Naive B cell (primary cell): ENCODE data around the gene CD79B. TPM values are rescaled to one million over a fixed set of nuclear protein-coding genes. Genes with fewer than 3 reads are reported as not detected.
"Not testable (repeated sequence)": the region's sequence is repeated elsewhere in the genome, so short reads cannot be mapped to it uniquely, and the experiment has no call there.

ENCODE experiments used
- ATAC-seq, 2 donors: fragments of 150-1000 bp; cut with Tn5 transposase; 2 replicates each; pipeline ENCODE4 v1.10.0; 2021; ENCODE audit warnings: low read depth in 2 of 2, mild to moderate bottlenecking in 2 of 2, moderate library complexity in 2 of 2
- DNase-seq: peaks from one replicate; pipeline ENCODE4 v3.0.0; 2022
- H3K27ac Mint-ChIP-seq, 6 donors: one replicate each; pipeline ENCODE4 v1.8.0; 2020 to 2022; ENCODE audit warnings: mild to moderate bottlenecking in 6 of 6, mixed read lengths in 6 of 6, moderate library complexity in 5 of 6, inconsistent platforms in 2 of 6
- H3K27me3 Mint-ChIP-seq, 3 donors: one replicate each; pipeline ENCODE4 v1.8.0; 2021 to 2022; ENCODE audit warnings: mixed read lengths in 3 of 3, mild to moderate bottlenecking in 1 of 3
- H3K36me3 Mint-ChIP-seq, 2 donors: one replicate each; pipeline ENCODE4 v1.8.0; 2020 to 2022; ENCODE audit warnings: mixed read lengths in 2 of 2, inconsistent platforms in 1 of 2, mild to moderate bottlenecking in 1 of 2
- H3K4me1 Mint-ChIP-seq, 3 donors: one replicate each; pipeline ENCODE4 v1.8.0; 2020 to 2022; ENCODE audit warnings: mixed read lengths in 3 of 3, inconsistent platforms in 1 of 3, mild to moderate bottlenecking in 1 of 3, moderate library complexity in 1 of 3
- H3K4me3 Mint-ChIP-seq, 8 donors: one replicate each; pipeline ENCODE4 v1.8.0; 2020 to 2022; ENCODE audit warnings: mild to moderate bottlenecking in 8 of 8, mixed read lengths in 8 of 8, moderate library complexity in 8 of 8, inconsistent platforms in 2 of 8
- H3K9me3 Mint-ChIP-seq, 7 donors: one replicate each; pipeline ENCODE4 v1.8.0; 2020 to 2022; ENCODE audit warnings: mixed read lengths in 7 of 7, mild to moderate bottlenecking in 5 of 7, inconsistent platforms in 2 of 7, moderate library complexity in 1 of 7
- polyA plus RNA-seq, 6 donors: library from polyadenylated mRNA; unstranded; fragments of 300-500 nt; fragmentation: Illumina TruSeq; gene quantifications; one replicate each; pipeline ENCODE4 v1.2.3, GENCODE V29; 2021; ENCODE audit warnings: low read depth in 6 of 6

CD79B gene
- polyA plus RNA-seq, 6 donors from 2014 or later: 2,263 to 2,851 (median 2,433) TPM

DNA sequence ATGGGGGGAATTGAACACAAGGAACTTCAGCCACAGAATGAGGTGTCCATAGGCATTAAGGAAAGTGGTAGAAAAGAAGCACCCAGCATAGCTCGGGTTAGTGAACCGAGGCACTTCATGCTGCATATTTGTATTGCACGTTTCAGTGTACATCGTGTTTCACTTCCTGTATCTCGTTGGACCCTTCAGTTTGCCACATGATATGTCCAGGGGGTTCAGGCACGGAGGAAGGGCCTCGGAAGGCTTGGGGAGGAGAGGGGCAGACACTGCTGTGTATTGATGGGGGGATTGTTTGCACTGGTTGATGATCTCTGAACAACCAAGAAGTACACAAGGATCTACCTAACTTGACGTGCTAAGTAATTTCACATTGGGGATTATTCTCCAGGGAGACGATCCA lies 9.7 kb downstream of the CD79B start:
- peak overlapping the region; percentile 93 to 100 (median 96) for H3K27ac Mint-ChIP-seq
- peak overlapping the region; percentile 69 to 92 (median 78) for H3K4me3 Mint-ChIP-seq
- not testable (repeated sequence) for H3K36me3 Mint-ChIP-seq, H3K9me3 Mint-ChIP-seq, H3K27me3 Mint-ChIP-seq
- H3K4me1 Mint-ChIP-seq: peaks cover 36 to 92% (median 83%) of the 10 kb centered on the region in 3 donors
- DNase-seq: peak; percentile 80
- peak; percentile 73 for ATAC-seq

DNA sequence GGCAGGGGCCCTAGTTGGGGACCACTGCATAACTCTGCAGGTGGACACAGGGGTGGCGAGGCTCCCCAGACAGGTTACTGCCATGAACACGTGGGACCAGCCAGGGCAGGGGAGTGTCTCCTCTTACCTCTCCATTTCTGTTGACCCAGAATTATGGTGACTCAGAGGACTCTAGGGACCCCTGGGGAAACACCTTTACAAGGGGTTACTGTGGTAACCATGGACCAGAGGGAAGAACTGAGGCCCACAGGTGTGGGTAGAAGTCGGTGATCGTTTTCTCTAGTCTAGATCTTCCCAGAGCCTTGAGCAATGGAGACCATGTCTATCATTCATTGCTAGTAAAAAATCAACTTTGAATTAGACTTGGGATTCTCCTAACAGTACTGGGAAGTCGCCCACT lies 11.4 kb downstream of the CD79B start:
- peak; percentile 49 for DNase-seq
- ATAC-seq, H3K36me3 Mint-ChIP-seq, H3K9me3 Mint-ChIP-seq, H3K27me3 Mint-ChIP-seq: not testable (repeated sequence)
- H3K4me1 Mint-ChIP-seq: peaks cover 43 to 92% (median 82%) of the 10 kb centered on the region in 3 donors
- peak overlapping the region in 7 of 8 donors; percentile 22 to 77 (median 45) for H3K4me3 Mint-ChIP-seq
- peak overlapping the region; percentile 44 to 91 (median 62) for H3K27ac Mint-ChIP-seq

DNA sequence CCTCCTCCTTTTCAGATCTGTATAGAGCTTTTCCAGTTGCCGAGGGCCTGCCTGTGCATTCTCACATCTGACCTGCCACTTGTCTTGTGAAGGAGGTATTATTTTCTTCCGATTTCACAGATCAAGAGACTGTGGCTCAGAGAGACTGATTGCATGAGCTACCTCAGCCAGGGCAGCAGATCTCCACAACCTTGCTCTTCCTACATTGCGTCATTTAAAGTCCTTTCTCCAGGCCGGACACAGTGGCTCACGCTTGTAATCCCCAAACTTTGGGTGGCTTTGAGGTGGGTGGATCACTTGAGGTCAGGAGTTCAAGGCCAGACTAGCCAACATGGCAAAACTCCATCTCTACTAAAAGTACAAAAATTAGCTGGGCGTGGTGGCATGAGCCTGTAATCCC lies 12.1 kb downstream of the CD79B start:
- ATAC-seq, H3K36me3 Mint-ChIP-seq, H3K27me3 Mint-ChIP-seq, H3K9me3 Mint-ChIP-seq, DNase-seq: not testable (repeated sequence)
- Mint-ChIP-seq H3K4me3 (peak overlapping the region in 7 of 8 donors; percentile 74 to 90 (median 82)), H3K27ac (peak overlapping the region; percentile 78 to 91 (median 88)), H3K4me1 (peaks cover 42 to 92% (median 81%) of the 10 kb centered on the region in 3 donors)

DNA sequence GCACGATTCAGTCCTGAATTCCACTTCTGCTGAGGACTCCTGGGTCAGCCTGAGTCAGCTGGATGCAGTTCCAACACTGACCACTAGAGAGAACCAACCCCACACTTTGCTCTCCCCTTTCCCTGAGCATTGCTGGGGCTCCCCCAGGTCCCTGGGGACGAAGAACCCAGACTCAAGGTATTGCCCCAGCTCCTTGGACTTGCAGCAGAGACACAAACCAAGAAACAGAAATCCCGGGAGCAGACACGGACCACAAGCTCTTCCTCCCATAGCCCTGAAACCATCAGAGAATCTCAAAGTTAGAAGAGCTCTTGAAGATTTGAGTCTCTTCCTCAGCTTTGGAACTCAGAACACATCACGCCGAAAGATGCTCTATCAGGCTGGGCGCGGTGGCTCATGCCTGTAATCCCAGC lies 12.8 kb downstream of the CD79B start:
- Mint-ChIP-seq H3K36me3 (no peaks in the 10 kb centered on the region), H3K4me1 (peaks cover 38 to 92% (median 80%) of the 10 kb centered on the region in 3 donors), H3K4me3 (peak overlapping the region; percentile 1 to 90 (median 80)), H3K27ac (peak overlapping the region; percentile 58 to 98 (median 92)), H3K27me3 (no peaks in the 10 kb centered on the region), H3K9me3 (no peaks in the 10 kb centered on the region)
- peak; percentile 37 to 46 for ATAC-seq
- DNase-seq: peak; percentile 83

DNA sequence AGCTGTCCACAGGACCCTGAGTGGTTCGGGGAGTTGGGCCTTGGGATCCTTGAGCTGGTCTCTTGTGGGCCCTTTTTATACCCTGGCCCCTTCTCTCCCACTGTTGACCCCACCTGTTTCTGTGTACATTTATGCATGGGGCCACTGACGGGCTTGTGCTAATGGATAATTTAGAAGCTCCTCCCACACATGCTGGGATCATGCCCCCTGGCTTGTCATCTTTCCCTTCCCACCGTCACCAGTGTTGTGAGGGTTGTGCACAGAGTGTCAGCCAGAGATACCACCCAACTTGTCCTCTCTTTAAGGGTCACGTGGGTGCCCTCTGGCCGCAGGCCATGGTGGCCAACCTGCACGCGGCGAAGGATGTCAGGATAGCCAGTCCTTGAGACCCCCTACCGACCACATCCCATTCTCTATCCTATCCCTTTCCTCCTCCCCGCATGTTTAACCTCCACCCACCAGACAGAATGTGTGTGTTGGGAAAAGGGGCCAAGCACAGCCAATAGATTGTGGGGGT lies 13.3 kb downstream of the CD79B start, which contains the start of gene GH1:
Gene GH1 (minus strand): TSS at position 51 of the 517 bp plus-strand sequence. CDS start 63 bp downstream, outside the sequence.
- Mint-ChIP-seq H3K4me3 (peak within 1 kb of the TSS; percentile 1 to 90 (median 80)), H3K4me1 (peaks cover 37 to 94% (median 82%) of the 10 kb centered on the region in 3 donors), H3K27ac (peak within 1 kb of the TSS; percentile 58 to 98 (median 92))
- H3K9me3 Mint-ChIP-seq, H3K27me3 Mint-ChIP-seq, DNase-seq, H3K36me3 Mint-ChIP-seq, ATAC-seq: not testable (repeated sequence)

DNA sequence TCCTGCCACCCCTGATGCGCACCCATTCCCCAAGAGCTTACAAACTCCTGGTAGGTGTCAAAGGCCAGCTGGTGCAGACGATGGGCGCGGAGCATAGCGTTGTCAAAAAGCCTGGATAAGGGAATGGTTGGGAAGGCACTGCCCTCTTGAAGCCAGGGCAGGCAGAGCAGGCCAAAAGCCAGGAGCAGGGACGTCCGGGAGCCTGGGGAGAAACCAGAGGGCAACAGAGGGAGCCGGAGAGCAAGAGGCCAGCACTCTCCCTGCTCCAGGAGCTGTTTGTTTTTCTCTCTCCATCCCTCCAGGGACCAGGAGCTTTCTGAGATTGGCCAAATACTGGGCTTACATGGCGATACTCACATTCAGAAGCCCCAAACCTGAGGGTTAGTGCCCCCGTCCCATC lies 13.8 kb downstream of the CD79B start:
- Mint-ChIP-seq H3K36me3 (no peaks in the 10 kb centered on the region), H3K9me3 (no peaks in the 10 kb centered on the region), H3K4me3 (no peak overlapping the region), H3K27ac (peak overlapping the region in 3 of 6 donors; percentile 54 to 88 (median 85)), H3K27me3 (no peaks in the 10 kb centered on the region), H3K4me1 (peaks cover 37 to 96% (median 83%) of the 10 kb centered on the region in 3 donors)
- no peak for ATAC-seq
- no peak for DNase-seq

DNA sequence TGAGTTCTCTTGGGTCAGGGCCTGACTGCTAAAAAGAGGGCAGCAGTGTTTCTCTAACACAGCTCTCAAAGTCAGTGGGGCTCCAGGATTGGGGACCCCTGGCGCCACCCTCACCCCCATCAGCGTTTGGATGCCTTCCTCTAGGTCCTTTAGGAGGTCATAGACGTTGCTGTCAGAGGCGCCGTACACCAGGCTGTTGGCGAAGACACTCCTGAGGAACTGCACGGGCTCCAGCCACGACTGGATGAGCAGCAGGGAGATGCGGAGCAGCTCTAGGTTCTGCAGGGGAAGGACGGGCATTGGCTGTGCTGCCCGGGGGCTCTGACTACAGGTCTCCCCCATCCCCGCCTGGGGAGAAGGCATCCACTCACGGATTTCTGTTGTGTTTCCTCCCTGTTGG lies 14.5 kb downstream of the CD79B start:
- H3K4me3 Mint-ChIP-seq: peak overlapping the region in 1 of 8 donors; percentile 22
- H3K36me3 Mint-ChIP-seq: no peaks in the 10 kb centered on the region
- peak overlapping the region in 1 of 6 donors; percentile 81 for H3K27ac Mint-ChIP-seq
- H3K9me3 Mint-ChIP-seq: no peaks in the 10 kb centered on the region
- no peaks in the 10 kb centered on the region for H3K27me3 Mint-ChIP-seq
- ATAC-seq (no peak), DNase-seq (no peak)
- H3K4me1 Mint-ChIP-seq: peaks cover 36 to 96% (median 83%) of the 10 kb centered on the region in 3 donors

DNA sequence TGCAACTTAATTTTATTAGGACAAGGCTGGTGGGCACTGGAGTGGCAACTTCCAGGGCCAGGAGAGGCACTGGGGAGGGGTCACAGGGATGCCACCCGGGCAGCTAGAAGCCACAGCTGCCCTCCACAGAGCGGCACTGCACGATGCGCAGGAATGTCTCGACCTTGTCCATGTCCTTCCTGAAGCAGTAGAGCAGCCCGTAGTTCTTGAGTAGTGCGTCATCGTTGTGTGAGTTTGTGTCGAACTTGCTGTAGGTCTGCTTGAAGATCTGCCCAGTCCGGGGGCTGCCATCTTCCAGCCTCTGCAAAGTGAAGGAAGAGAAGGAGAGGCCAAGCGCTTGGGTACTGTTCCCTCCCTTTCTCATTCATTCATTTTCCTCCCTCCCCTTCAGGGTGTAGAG lies 14.9 kb downstream of the CD79B start:
- H3K27ac Mint-ChIP-seq: peak overlapping the region in 1 of 6 donors; percentile 73
- not testable (repeated sequence) for ATAC-seq, H3K36me3 Mint-ChIP-seq, H3K9me3 Mint-ChIP-seq, H3K27me3 Mint-ChIP-seq, DNase-seq
- H3K4me3 Mint-ChIP-seq: peak overlapping the region in 1 of 8 donors; percentile 22
- peaks cover 37 to 96% (median 83%) of the 10 kb centered on the region in 3 donors for H3K4me1 Mint-ChIP-seq

DNA sequence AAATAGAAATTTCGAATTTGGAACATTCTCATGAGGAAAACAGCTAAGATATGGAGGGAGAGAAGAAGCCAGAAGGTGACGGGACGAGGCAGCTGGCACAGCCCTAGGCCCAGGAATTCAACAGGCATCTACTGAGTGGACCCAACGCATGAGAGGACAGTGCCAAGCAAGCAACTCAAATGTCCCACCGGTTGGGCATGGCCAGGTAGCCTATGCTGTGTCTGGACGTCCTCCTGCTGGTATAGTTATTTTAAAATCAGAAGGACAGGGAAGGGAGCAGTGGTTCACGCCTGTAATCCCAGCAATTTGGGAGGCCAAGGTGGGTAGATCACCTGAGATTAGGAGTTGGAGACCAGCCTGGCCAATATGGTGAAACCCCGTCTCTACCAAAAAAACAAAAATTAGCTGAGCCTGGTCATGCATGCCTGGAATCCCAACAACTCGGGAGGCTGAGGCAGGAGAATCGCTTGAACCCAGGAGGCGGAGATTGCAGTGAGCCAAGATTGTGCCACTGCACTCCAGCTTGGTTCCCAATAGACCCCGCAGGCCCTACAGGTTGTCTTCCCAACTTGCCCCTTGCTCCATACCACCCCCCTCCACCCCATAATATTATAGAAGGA lies 15.5 kb downstream of the CD79B start:
- Mint-ChIP-seq H3K9me3 (no peaks in the 10 kb centered on the region), H3K27ac (peak overlapping the region in 3 of 6 donors; percentile 3 to 62 (median 35)), H3K4me1 (peaks cover 38 to 94% (median 84%) of the 10 kb centered on the region in 3 donors), H3K27me3 (no peaks in the 10 kb centered on the region), H3K4me3 (peak overlapping the region in 5 of 8 donors; percentile 3 to 86 (median 60)), H3K36me3 (no peaks in the 10 kb centered on the region)
- ATAC-seq (no peak), DNase-seq (no peak)

DNA sequence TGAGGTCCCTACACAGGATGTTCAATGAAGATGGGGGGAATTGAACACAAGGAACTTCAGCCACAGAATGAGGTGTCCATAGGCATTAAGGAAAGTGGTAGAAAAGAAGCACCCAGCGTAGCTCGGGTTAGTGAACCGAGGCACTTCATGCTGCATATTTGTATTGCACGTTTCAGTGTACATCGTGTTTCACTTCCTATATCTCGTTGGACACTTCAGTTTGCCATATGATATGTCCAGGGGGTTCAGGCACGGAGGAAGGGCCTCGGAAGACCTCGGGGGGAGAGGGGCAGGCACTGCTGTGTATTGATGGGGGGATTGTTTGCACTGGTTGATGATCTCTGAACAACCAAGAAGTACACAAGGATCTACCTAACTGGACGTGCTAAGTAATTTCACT lies 16.4 kb downstream of the CD79B start:
- Mint-ChIP-seq H3K27ac (peak overlapping the region; percentile 14 to 92 (median 39)), H3K4me1 (peaks cover 42 to 90% (median 84%) of the 10 kb centered on the region in 3 donors), H3K4me3 (peak overlapping the region; percentile 3 to 86 (median 64))
- H3K27me3 Mint-ChIP-seq, H3K36me3 Mint-ChIP-seq, H3K9me3 Mint-ChIP-seq: not testable (repeated sequence)
- DNase-seq (peak; percentile 62), ATAC-seq (peak; percentile 76 to 78)

DNA sequence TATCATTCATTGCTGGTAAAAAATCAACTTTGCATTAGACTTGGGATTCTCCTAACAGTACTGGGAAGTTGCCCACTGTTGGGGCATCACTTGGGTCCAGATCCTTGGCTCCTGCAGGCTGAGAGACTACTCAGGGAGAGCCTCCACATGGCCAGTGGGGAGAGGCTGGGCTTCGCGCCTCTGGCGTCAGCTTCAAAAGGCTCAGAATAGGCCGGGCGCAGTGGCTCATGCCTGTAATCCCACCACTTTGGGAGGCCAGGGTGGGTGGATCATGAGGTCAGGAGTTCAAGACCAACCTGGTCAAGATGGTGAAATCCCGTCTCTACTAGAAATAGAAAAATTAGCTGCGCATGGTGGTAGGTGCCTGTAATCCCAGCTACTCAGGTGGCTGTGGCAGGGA lies 17.7 kb downstream of the CD79B start:
- Mint-ChIP-seq H3K36me3 (no peaks in the 10 kb centered on the region), H3K4me1 (peaks cover 35 to 78% (median 71%) of the 10 kb centered on the region in 3 donors), H3K9me3 (no peaks in the 10 kb centered on the region), H3K27me3 (peaks cover 0 to 4% (median 0%) of the 10 kb centered on the region in 3 donors), H3K4me3 (peak overlapping the region in 2 of 8 donors; percentile 41 to 43), H3K27ac (peak overlapping the region in 1 of 6 donors; percentile 87)
- no peak for ATAC-seq
- no peak for DNase-seq

DNA sequence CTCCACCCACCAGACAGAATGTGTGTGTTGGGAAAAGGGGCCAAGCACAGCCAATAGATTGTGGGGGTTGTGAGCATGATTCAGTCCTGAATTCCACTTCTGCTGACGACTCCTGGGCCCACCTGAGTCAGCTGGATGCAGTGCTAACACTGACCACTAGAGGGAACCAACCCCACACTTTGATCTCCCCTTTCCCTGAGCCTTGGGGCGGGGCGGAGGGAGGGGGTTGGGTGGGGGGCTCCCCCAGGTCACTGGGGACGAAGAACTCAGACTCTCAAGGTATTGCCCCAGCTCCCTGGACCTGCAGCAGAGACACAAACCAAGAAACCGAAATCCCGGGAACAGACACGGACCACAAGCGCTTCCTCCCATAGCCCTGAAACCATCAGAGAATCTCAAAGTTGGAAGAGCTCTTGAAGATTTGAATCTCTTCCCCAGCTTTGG lies 20.5 kb downstream of the CD79B start:
- ATAC-seq (peak; percentile 39 to 54), DNase-seq (peak; percentile 62)
- Mint-ChIP-seq H3K27ac (peak overlapping the region in 2 of 6 donors; percentile 51 to 94), H3K27me3 (peaks cover 0 to 4% (median 0%) of the 10 kb centered on the region in 3 donors), H3K4me3 (no peak overlapping the region), H3K9me3 (no peaks in the 10 kb centered on the region), H3K36me3 (no peaks in the 10 kb centered on the region), H3K4me1 (peaks cover 29 to 54% (median 51%) of the 10 kb centered on the region in 3 donors)

DNA sequence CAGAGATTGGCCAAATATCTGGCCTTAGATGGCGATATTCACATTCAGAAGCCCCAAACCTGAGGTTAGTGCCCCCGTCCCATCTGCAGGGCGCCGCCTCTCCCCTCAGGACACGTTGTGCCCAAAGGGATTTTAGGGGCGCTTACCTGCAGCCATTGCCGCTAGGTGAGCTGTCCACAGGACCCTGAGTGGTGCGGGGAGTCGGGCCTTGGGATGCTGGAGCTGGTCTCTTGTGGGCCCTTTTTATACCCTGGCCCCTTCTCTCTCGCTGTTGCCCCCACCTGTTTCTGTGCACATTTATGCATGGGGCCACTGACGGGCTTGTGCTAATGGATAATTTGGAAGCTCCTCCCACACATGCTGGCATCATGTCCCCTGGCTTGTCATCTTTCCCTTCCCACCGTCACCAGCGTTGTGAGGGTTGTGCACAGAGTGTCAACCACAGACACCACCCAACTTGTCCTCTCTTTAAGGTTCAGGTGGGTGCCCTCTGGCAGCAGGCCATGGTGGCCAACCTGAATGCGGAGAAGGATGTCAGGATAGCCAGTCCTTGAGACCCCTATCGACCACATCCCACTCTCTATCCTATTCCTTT lies 21.0 kb downstream of the CD79B start, which contains the start of gene CSHL1:
Gene CSHL1 (minus strand): TSS at position 218 of the 595 bp plus-strand sequence. CDS start 62 bp downstream, at position 156.
- Mint-ChIP-seq H3K27me3 (peaks cover 0 to 4% (median 0%) of the 10 kb centered on the region in 3 donors), H3K4me1 (peaks cover 24 to 49% (median 46%) of the 10 kb centered on the region in 3 donors), H3K27ac (peak within 1 kb of the TSS in 3 of 6 donors; percentile 51 to 94 (median 66)), H3K9me3 (no peaks in the 10 kb centered on the region), H3K4me3 (no peak within 1 kb of the TSS), H3K36me3 (no peaks in the 10 kb centered on the region)
- ATAC-seq: no peak
- no peak for DNase-seq
